CD14-positive monocyte (primary cell): ENCODE measurements around the gene NEK6. TPM values are rescaled to one million over a fixed set of nuclear protein-coding genes. Genes with fewer than 3 reads are reported as not detected.

Experiments used
- DNase-seq, 3 donors: peaks; one replicate each; pipeline ENCODE4 v3.0.0-alpha.2; 2011 to 2022
- H2AFZ ChIP-seq: 2 replicates; pipeline ENCODE4 v1.6.0; 2012; ENCODE audit warnings: mild to moderate bottlenecking, low read depth, low read length, inconsistent platforms; ENCODE audit not compliant: insufficient read depth, poor library complexity, severe bottlenecking
- H3K27ac ChIP-seq, 2 donors: 1 replicate in 1 of 2; 2 replicates in 1 of 2; pipeline ENCODE4 v1.5.1; 2012 to 2013; ENCODE audit warnings: low read length in 2 of 2, control low read depth in 1 of 2, inconsistent platforms in 1 of 2, low read depth in 1 of 2, mild to moderate bottlenecking in 1 of 2
- H3K27me3 ChIP-seq, 2 donors: one replicate each; pipeline versions ENCODE4 v1.6.0 to v1.6.1; 2011 to 2013; ENCODE audit warnings: low read length in 2 of 2; ENCODE audit not compliant: control insufficient read depth in 2 of 2, insufficient read depth in 2 of 2
- H3K36me3 ChIP-seq, 2 donors: replicated peaks in 1 of 2; 1 replicate in 1 of 2; 2 replicates in 1 of 2; pipeline versions ENCODE4 v1.5.1 to v1.6.1; 2012 to 2013; ENCODE audit warnings: low read length in 2 of 2, control low read depth in 1 of 2, inconsistent platforms in 1 of 2, mild to moderate bottlenecking in 1 of 2; ENCODE audit not compliant: insufficient read depth in 2 of 2, control insufficient read depth in 1 of 2
- H3K4me1 ChIP-seq, 2 donors: 1 replicate in 1 of 2; 2 replicates in 1 of 2; pipeline versions ENCODE4 v1.5.1 to v1.6.1; 2012 to 2013; ENCODE audit warnings: low read length in 2 of 2, control low read depth in 1 of 2, inconsistent platforms in 1 of 2, mild to moderate bottlenecking in 1 of 2, moderate library complexity in 1 of 2; ENCODE audit not compliant: insufficient read depth in 2 of 2, control insufficient read depth in 1 of 2
- H3K4me2 ChIP-seq: replicated peaks from 2 replicates; pipeline ENCODE3; 2012; ENCODE audit warnings: low read length, moderate library complexity, mild to moderate bottlenecking; ENCODE audit not compliant: poor library complexity, severe bottlenecking; ENCODE audit errors: extremely low read depth
- H3K4me3 ChIP-seq, 3 experiments: fragments of 200-600 bp in 1 of 3; sonication (generic) in 1 of 3; replicated peaks in 1 of 3; 1 replicate in 2 of 3; 2 replicates in 1 of 3; pipeline ENCODE4 v1.5.1; 2011 to 2013; ENCODE audit warnings: low read length in 3 of 3, mild to moderate bottlenecking in 3 of 3, control low read depth in 2 of 3, low read depth in 2 of 3, inconsistent platforms in 1 of 3, moderate library complexity in 1 of 3
- H3K79me2 ChIP-seq: 2 replicates; pipeline ENCODE4 v1.6.0; 2012; ENCODE audit warnings: mild to moderate bottlenecking, control low read depth, inconsistent platforms, low read length, moderate library complexity; ENCODE audit not compliant: insufficient read depth
- H3K9ac ChIP-seq: 2 replicates; pipeline ENCODE4 v1.6.0; 2017; ENCODE audit warnings: low read length, mild to moderate bottlenecking; ENCODE audit not compliant: insufficient read depth, poor library complexity, severe bottlenecking
- H3K9me3 ChIP-seq, 2 donors: replicated peaks in 1 of 2; 1 replicate in 1 of 2; 2 replicates in 1 of 2; pipeline versions ENCODE4 v1.5.1 to v1.6.1; 2012 to 2013; ENCODE audit warnings: low read length in 2 of 2, control low read depth in 1 of 2; ENCODE audit not compliant: control insufficient read depth in 1 of 2, insufficient read depth in 1 of 2
- H4K20me1 ChIP-seq: 2 replicates; pipeline ENCODE4 v1.6.0; 2012; ENCODE audit warnings: mild to moderate bottlenecking, low read length, control low read depth, moderate library complexity; ENCODE audit not compliant: insufficient read depth
- H3K27ac Mint-ChIP-seq, 7 donors: one replicate each; pipeline ENCODE4 v1.8.0; 2020; ENCODE audit warnings: mild to moderate bottlenecking in 7 of 7, mixed read lengths in 7 of 7, moderate library complexity in 6 of 7, inconsistent platforms in 2 of 7
- H3K27me3 Mint-ChIP-seq, 3 donors: one replicate each; pipeline ENCODE4 v1.8.0; 2021 to 2022; ENCODE audit warnings: low read depth in 3 of 3, mild to moderate bottlenecking in 3 of 3, mixed read lengths in 3 of 3, moderate library complexity in 3 of 3, inconsistent platforms in 1 of 3
- H3K36me3 Mint-ChIP-seq, 2 donors: one replicate each; pipeline ENCODE4 v1.8.0; 2020; ENCODE audit warnings: mixed read lengths in 2 of 2, inconsistent platforms in 1 of 2, mild to moderate bottlenecking in 1 of 2
- H3K4me1 Mint-ChIP-seq: one replicate; pipeline ENCODE4 v1.8.0; 2020; ENCODE audit warnings: mild to moderate bottlenecking, mixed read lengths
- H3K4me3 Mint-ChIP-seq, 2 donors: one replicate each; pipeline ENCODE4 v1.8.0; 2020; ENCODE audit warnings: mild to moderate bottlenecking in 2 of 2, mixed read lengths in 2 of 2, moderate library complexity in 1 of 2
- H3K9me3 Mint-ChIP-seq, 7 donors: one replicate each; pipeline ENCODE4 v1.8.0; 2020 to 2022; ENCODE audit warnings: mixed read lengths in 7 of 7, mild to moderate bottlenecking in 6 of 7, moderate library complexity in 6 of 7, inconsistent platforms in 2 of 7
- CTCF ChIP-seq: fragments of 200-600 bp; IDR thresholded peaks from one replicate; pipeline ENCODE4 v1.8.0; 2022; ENCODE audit warnings: antibody characterized with exemption, mild to moderate bottlenecking
- WGBS: methylation state at CpG from one replicate; pipeline ENCODE4 v1.1.5; 2013; ENCODE audit warnings: missing lambda C conversion rate; ENCODE audit not compliant: insufficient coverage; 5-methylcytosine and 5-hydroxymethylcytosine counted together
- intact Hi-C, 2 donors: fragments of 100-400 bp; cut with micrococcal nuclease; formaldehyde crosslinking; loops; one replicate each; pipeline versions ENCODE4 v1.15.0 to v1.15.1; 2023
- polyA plus RNA-seq, 3 donors: library from polyadenylated mRNA; depleted of rRNA in 1 of 3; unstranded in 2 of 3; stranded (reverse) in 1 of 3; fragments of 300-500 nt in 2 of 3; fragments of >200 nt in 1 of 3; fragmentation: Illumina TruSeq in 2 of 3; gene quantifications; 1 replicate in 2 of 3; 2 replicates in 1 of 3; pipeline ENCODE4 v1.2.3, GENCODE V29; 2012 to 2021

The NEK6 gene
- polyA plus RNA-seq, 3 donors: 26.1 to 46.0 (median 35.8) TPM

- Mint-ChIP-seq H3K27me3 (no peaks in the 10 kb centered on the region), H3K4me3 (no peak overlapping the region), H3K4me1 (peaks cover 50% of the 10 kb centered on the region), H3K9me3 (peaks cover 0 to 1% (median 0%) of the 10 kb centered on the region in 7 donors), H3K27ac (peak overlapping the region in 3 of 7 donors; percentile 6 to 55 (median 38)), H3K36me3 (peaks cover 39 to 41% of the 10 kb centered on the region in 2 donors)
- Histone ChIP-seq H3K27ac (no peak overlapping the region), H3K36me3 (peaks cover 13 to 48% of the 10 kb centered on the region in 2 donors), H3K79me2 (peaks cover 99% of the 10 kb centered on the region), H2AFZ (no peak overlapping the region), H3K4me2 (no peak overlapping the region), H4K20me1 (peaks cover 92% of the 10 kb centered on the region), H3K9me3 (no peaks in the 10 kb centered on the region), H3K27me3 (no peaks in the 10 kb centered on the region), H3K4me3 (no peak overlapping the region), H3K4me1 (peaks cover 18 to 31% of the 10 kb centered on the region in 2 donors), H3K9ac (no peak overlapping the region)
- DNase-seq: no peak
- 10% methylated on average over 3 of the region's 10 CpGs for WGBS
- intact Hi-C loops: no loop called here
- TF ChIP-seq CTCF: no peak
Observed at GRCh38 chr9:124366476-124367220, 108.9 kb downstream of the NEK6 start.

GRCh38 chr9:124368692-124369091 is 110.9 kb downstream of the NEK6 start:
- no peak overlapping the region for H3K9ac ChIP-seq
- no peak overlapping the region for H3K4me3 Mint-ChIP-seq
- WGBS: 83% methylated on average over 1 of the region's 3 CpGs
- no peak overlapping the region for H3K27ac ChIP-seq
- H4K20me1 ChIP-seq: peaks cover 88% of the 10 kb centered on the region
- no peak overlapping the region for H3K4me3 ChIP-seq
- H3K4me2 ChIP-seq: no peak overlapping the region
- H3K4me1 Mint-ChIP-seq: peaks cover 64% of the 10 kb centered on the region
- TF ChIP-seq CTCF: no peak
- H3K9me3 ChIP-seq: no peaks in the 10 kb centered on the region
- H3K27me3 ChIP-seq: no peaks in the 10 kb centered on the region
- peaks cover 99% of the 10 kb centered on the region for H3K79me2 ChIP-seq
- H3K36me3 ChIP-seq: peaks cover 8 to 36% of the 10 kb centered on the region in 2 donors
- intact Hi-C loops: no loop called here
- H3K4me1 ChIP-seq: peaks cover 20 to 38% of the 10 kb centered on the region in 2 donors
- peaks cover 32 to 43% of the 10 kb centered on the region in 2 donors for H3K36me3 Mint-ChIP-seq
- peak overlapping the region in 1 of 7 donors; percentile 15 for H3K27ac Mint-ChIP-seq
- no peaks in the 10 kb centered on the region for H3K27me3 Mint-ChIP-seq
- peaks cover 0 to 1% (median 0%) of the 10 kb centered on the region in 7 donors for H3K9me3 Mint-ChIP-seq
- DNase-seq: no peak
- H2AFZ ChIP-seq: no peak overlapping the region
